ENCODE results near the gene CDH4.

- TF ChIP-seq CTCF (IDR thresholded peaks at IDR 0.05) (no peak), EP300 (IDR thresholded peaks at IDR 0.05) (no peak)
These were observed 672.9 kb downstream of the CDH4 start for GRCh38 chr20:61924858-61925554.

All from ovary (tissue), 3 donors.